Astrocyte (in vitro differentiated cells and primary cell): ENCODE results near the gene GSN. TPM values are rescaled to one million over a fixed set of nuclear protein-coding genes. Genes with fewer than 3 reads are reported as not detected.

Source experiments
- DNase-seq: peaks from one replicate; pipeline ENCODE4 v3.0.0-alpha.2; 2010; ENCODE audit warnings: low read depth
- FAIRE-seq: peaks from 2 replicates; lab custom pipeline; 2011; peaks lifted over from hg19 to GRCh38; lab: Jason Lieb, UNC
- H2AFZ ChIP-seq: 2 replicates; pipeline ENCODE4 v1.6.0; 2012; ENCODE audit warnings: low read depth, low read length, inconsistent platforms
- H3K27ac ChIP-seq: 2 replicates; pipeline ENCODE4 v1.5.1; 2011; ENCODE audit warnings: low read depth, low read length, inconsistent platforms
- H3K27me3 ChIP-seq: 2 replicates; pipeline ENCODE4 v1.6.0; 2011; ENCODE audit warnings: low read length, inconsistent platforms; ENCODE audit not compliant: insufficient read depth
- H3K36me3 ChIP-seq: 2 replicates; pipeline ENCODE4 v1.5.1; 2011; ENCODE audit warnings: low read length, inconsistent platforms; ENCODE audit not compliant: insufficient read depth
- H3K4me1 ChIP-seq: 2 replicates; pipeline ENCODE4 v1.5.1; 2011; ENCODE audit warnings: low read length, inconsistent platforms; ENCODE audit not compliant: insufficient read depth
- H3K4me2 ChIP-seq: 2 replicates; pipeline ENCODE4 v1.6.0; 2012; ENCODE audit warnings: low read length, inconsistent platforms
- H3K4me3 ChIP-seq: 2 replicates; pipeline ENCODE4 v1.5.1; 2011; ENCODE audit warnings: low read depth, mild to moderate bottlenecking, low read length, inconsistent platforms; ENCODE audit not compliant: insufficient read depth
- H3K79me2 ChIP-seq: 2 replicates; pipeline ENCODE4 v1.6.0; 2012; ENCODE audit warnings: mild to moderate bottlenecking, low read length, inconsistent platforms; ENCODE audit not compliant: insufficient read depth
- H3K9ac ChIP-seq: 2 replicates; pipeline ENCODE4 v1.6.0; 2012; ENCODE audit warnings: mild to moderate bottlenecking, low read length, inconsistent platforms
- H3K9me3 ChIP-seq: 2 replicates; pipeline ENCODE4 v1.5.1; 2012; ENCODE audit warnings: low read depth, mild to moderate bottlenecking, low read length, inconsistent platforms; ENCODE audit not compliant: insufficient read depth
- H4K20me1 ChIP-seq: 2 replicates; pipeline ENCODE4 v1.6.0; 2012; ENCODE audit warnings: low read length, inconsistent platforms; ENCODE audit not compliant: insufficient read depth
- H3K27ac Mint-ChIP-seq: one replicate; pipeline ENCODE4 v1.8.0; 2021; ENCODE audit warnings: mild to moderate bottlenecking, mixed read lengths; ENCODE audit not compliant: unreplicated experiment
- H3K27me3 Mint-ChIP-seq: one replicate; pipeline ENCODE4 v1.8.0; 2021; ENCODE audit warnings: low read depth, mixed read lengths; ENCODE audit not compliant: unreplicated experiment
- H3K36me3 Mint-ChIP-seq: one replicate; pipeline ENCODE4 v1.8.0; 2021; ENCODE audit warnings: low read depth, mixed read lengths; ENCODE audit not compliant: unreplicated experiment
- H3K4me1 Mint-ChIP-seq: one replicate; pipeline ENCODE4 v1.8.0; 2021; ENCODE audit warnings: low read depth, mixed read lengths; ENCODE audit not compliant: unreplicated experiment
- H3K4me3 Mint-ChIP-seq: one replicate; pipeline ENCODE4 v1.8.0; 2021; ENCODE audit warnings: mild to moderate bottlenecking, moderate library complexity, mixed read lengths; ENCODE audit not compliant: unreplicated experiment
- H3K9me3 Mint-ChIP-seq: one replicate; pipeline ENCODE4 v1.8.0; 2021; ENCODE audit warnings: mild to moderate bottlenecking, mixed read lengths; ENCODE audit not compliant: unreplicated experiment
- CTCF ChIP-seq: IDR thresholded peaks from 2 replicates; pipeline ENCODE4 v1.5.1; 2011; ENCODE audit warnings: low read depth, mild to moderate bottlenecking, inconsistent platforms, low read length, moderate library complexity; ENCODE audit not compliant: insufficient read depth
- EZH2 ChIP-seq: IDR thresholded peaks from 2 replicates; pipeline ENCODE4 v1.6.1; 2012; ENCODE audit warnings: mild to moderate bottlenecking, low read length, inconsistent platforms; ENCODE audit not compliant: insufficient read depth
- total RNA-seq: library from RNA; stranded (reverse); gene quantifications from 2 replicates; pipeline ENCODE4 v1.2.1, GENCODE V29; 2021

GSN gene
- total RNA-seq, 1 donor from 2014 or later = 260 TPM

DNA sequence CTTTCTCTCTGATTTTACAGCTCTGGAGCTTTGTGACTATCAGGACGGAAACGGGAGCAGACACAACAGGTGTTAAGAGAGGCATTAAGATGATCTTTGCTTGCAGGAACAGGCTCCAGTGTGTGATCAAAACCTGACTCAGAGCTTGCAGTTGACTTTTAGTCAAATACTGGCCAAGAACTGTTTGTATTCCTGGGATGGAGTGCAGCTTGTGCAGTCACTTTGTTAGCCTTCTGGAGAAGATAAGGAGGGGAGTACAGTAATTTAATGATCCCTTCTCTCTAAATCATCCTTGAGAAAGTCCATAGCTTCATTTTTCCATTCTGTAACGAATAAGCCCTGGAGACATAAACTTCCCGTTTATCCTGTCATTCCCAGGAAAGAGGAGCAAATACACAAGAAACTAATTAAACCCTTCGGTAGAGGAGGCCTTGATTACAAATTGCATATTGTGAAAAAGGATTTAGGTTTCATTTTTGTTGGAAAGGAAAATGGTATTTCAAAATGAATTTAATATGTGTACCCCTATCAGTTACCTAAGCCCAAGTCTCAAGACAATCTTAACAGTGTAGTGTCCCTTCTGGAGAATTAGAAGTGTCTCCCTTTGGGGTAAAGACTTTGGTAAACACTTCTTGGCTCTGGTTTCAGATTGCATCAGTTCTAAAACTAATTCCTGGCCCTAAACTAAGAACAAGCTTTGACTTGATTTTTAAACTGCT lies 105.2 kb downstream of the GSN start:
- no peak overlapping the region for H3K9ac ChIP-seq
- H3K36me3 ChIP-seq = no peaks in the 10 kb centered on the region
- H3K4me1 ChIP-seq = peaks cover 7% of the 10 kb centered on the region
- H4K20me1 ChIP-seq = no peaks in the 10 kb centered on the region
- DNase-seq (no peak), FAIRE-seq (no peak)
- Mint-ChIP-seq H3K4me3 (no peak overlapping the region), H3K27me3 (peaks cover 3% of the 10 kb centered on the region), H3K36me3 (no peaks in the 10 kb centered on the region), H3K4me1 (peaks cover 5% of the 10 kb centered on the region), H3K27ac (no peak overlapping the region), H3K9me3 (peaks cover 2% of the 10 kb centered on the region)
- TF ChIP-seq EZH2 = no peak
- no peak for TF ChIP-seq CTCF
- no peak overlapping the region for H3K4me2 ChIP-seq
- H3K27me3 ChIP-seq = no peaks in the 10 kb centered on the region
- H3K4me3 ChIP-seq = no peak overlapping the region
- peaks cover 4% of the 10 kb centered on the region for H3K79me2 ChIP-seq
- no peak overlapping the region for H3K27ac ChIP-seq
- no peaks in the 10 kb centered on the region for H3K9me3 ChIP-seq
- no peak overlapping the region for H2AFZ ChIP-seq

DNA sequence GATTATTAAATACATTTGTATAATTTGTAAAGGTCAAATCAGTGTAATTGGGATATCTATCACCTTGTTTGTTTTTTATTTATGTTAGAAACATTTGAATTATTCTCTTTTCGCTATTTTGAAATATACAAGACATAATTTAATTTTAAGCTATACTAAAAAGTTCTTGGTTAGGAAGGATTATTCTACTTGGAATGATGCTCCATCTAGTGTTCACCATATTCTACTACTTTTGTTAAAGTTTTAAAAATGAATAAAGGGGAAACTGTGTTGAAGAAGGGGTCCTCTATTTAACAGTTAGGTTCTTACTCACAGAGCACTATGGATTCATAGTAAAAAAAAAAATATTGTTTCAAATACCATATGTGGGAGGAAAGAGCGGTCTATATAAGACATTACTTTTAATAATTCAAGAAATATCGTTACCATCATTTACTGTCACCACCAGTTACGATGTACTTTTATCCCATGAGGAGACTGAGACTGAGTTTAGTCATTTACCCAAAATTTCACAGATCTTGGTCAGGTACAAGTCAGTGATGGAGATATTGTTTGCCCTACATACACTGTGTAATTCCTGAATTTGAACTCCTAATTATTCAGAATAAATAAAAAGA lies 108.4 kb downstream of the GSN start:
- Histone ChIP-seq H3K9ac (no peak overlapping the region), H3K4me1 (no peaks in the 10 kb centered on the region), H3K9me3 (no peaks in the 10 kb centered on the region), H2AFZ (no peak overlapping the region), H3K27me3 (no peaks in the 10 kb centered on the region), H3K36me3 (no peaks in the 10 kb centered on the region), H3K4me3 (no peak overlapping the region), H3K79me2 (no peaks in the 10 kb centered on the region), H3K4me2 (no peak overlapping the region), H3K27ac (no peak overlapping the region), H4K20me1 (no peaks in the 10 kb centered on the region)
- H3K4me1 Mint-ChIP-seq = peaks cover 9% of the 10 kb centered on the region
- no peaks in the 10 kb centered on the region for H3K36me3 Mint-ChIP-seq
- H3K27me3 Mint-ChIP-seq = no peaks in the 10 kb centered on the region
- TF ChIP-seq CTCF (peak; percentile 20), EZH2 (no peak)
- FAIRE-seq = no peak
- H3K27ac Mint-ChIP-seq = no peak overlapping the region
- DNase-seq = no peak
- no peak overlapping the region for H3K4me3 Mint-ChIP-seq
- H3K9me3 Mint-ChIP-seq = peaks cover 2% of the 10 kb centered on the region

- H3K9me3 ChIP-seq = no peaks in the 10 kb centered on the region
- Mint-ChIP-seq H3K9me3 (no peaks in the 10 kb centered on the region), H3K27me3 (no peaks in the 10 kb centered on the region), H3K27ac (no peak overlapping the region), H3K4me1 (peaks cover 5% of the 10 kb centered on the region), H3K4me3 (no peak overlapping the region), H3K36me3 (no peaks in the 10 kb centered on the region)
- H4K20me1 ChIP-seq = no peaks in the 10 kb centered on the region
- no peak for DNase-seq
- no peaks in the 10 kb centered on the region for H3K4me1 ChIP-seq
- no peak overlapping the region for H3K9ac ChIP-seq
- no peak overlapping the region for H3K4me2 ChIP-seq
- no peak overlapping the region for H3K27ac ChIP-seq
- TF ChIP-seq CTCF (no peak), EZH2 (no peak)
- no peaks in the 10 kb centered on the region for H3K27me3 ChIP-seq
- FAIRE-seq = no peak
- no peak overlapping the region for H2AFZ ChIP-seq
- no peaks in the 10 kb centered on the region for H3K36me3 ChIP-seq
- no peak overlapping the region for H3K4me3 ChIP-seq
- no peaks in the 10 kb centered on the region for H3K79me2 ChIP-seq
Observed at GRCh38 chr9:121380846-121381245, 112.9 kb downstream of the GSN start.
